HT1080 (cell line): Measurements from ENCODE around the gene DCUN1D3. TPM values are rescaled to one million over a fixed set of nuclear protein-coding genes. Genes with fewer than 3 reads are reported as not detected.

Experiments used
- DNase-seq: peaks from one replicate; pipeline ENCODE4 v3.0.0-alpha.2; 2015; ENCODE audit warnings: low read depth
- total RNA-seq: library from RNA; depleted of rRNA; stranded (reverse); fragments of >200 nt; shearing (Covaris generic); gene quantifications from 2 replicates; pipeline ENCODE4 v1.2.3, GENCODE V29; 2014

Gene DCUN1D3
- total RNA-seq, 1 experiment from 2014 or later: 10.6 TPM

DNA sequence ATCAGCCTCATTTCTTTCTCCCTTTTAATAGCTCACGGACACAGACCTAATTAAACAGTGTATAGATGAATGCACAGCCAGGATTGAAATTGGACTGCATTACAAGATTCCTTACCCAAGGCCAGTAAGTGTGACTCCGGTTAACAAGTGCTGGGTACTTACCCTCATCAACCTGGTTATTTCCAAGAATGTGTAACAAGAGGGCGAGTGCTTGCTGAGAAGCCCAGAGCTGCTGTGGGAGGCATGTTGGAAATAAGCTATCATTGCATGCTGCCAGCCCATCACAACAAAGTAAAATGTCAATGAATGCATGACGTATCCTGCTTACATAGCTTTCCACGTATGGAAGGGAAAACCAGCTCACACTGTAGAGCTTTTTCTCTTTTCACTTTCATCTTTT is 19.9 kb upstream of the DCUN1D3 start:
- no peak for DNase-seq

DNA sequence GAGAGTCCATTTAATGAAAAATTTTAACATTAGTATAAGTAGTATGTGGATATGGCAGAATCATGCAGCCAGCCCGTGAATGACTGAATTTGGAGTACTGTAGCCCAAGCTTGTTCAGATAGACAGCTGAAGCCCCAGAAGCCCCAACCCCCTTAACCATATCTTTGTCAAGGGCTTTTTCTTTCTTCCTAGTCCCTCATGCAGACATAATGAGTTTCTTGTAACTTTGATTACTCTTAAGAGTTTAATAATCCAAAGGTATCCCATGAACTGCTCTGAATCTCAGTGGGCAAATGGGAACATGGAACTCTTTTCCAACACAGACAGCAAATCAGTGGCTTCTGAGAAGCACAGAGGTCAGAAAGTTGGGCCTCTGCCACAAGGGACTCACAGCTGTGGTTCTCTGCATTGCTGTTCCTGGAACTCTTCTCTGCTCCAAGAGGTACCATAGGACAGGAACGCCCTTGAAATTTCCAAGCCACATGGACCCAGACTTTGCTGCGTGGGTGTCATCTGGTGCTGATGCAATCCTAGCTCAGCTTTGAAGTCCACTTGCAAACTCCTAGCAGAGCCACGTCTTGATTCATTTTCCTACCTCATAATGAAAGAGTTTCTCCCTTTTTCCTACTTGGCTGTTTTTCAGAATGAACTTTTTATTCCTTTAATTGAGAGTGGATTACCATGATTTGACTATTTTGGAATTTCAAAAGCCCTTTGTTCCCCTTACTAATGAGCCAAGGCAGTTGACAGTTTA is 18.5 kb upstream of the DCUN1D3 start:
- DNase-seq: no peak

DNA sequence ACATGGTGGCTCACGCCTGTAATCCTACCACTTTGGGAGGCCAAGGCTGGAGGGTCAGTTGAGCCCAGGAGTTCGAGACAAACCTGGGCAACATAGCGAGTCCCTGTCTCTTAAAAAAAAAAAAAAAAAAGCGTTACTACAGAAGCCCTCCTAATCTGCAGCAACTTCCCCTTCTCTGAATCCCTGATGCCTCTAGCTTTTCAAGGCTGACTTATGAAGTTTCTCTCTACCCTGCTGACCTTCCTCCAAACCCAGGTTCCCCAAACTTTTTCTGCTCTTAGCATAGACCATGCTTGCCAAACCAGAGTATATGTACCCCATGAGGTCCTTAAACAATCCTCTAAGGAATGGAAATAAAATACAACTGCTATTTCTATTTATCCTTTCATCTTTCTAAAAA is 16.8 kb upstream of the DCUN1D3 start:
- DNase-seq: no peak

DNA sequence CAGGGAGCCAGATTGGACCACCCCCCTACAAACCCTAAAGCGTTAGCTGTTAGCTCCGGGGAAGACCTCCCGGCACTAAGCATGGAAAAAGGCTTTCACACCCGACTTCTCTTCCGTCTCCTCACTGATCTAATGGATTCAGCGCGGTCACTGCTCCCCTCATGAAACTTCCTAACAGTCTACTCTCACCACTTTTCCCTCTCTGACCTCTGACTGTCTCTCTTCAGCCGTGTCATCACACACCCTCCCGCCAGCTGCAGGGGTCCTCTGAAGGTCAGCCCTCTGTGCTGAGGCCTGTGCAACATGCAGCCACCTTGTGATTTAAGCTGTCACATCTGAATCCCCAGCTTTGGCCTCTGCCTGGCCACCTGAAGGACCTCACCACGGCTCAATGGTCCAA is 16.1 kb upstream of the DCUN1D3 start:
- DNase-seq: no peak

DNA sequence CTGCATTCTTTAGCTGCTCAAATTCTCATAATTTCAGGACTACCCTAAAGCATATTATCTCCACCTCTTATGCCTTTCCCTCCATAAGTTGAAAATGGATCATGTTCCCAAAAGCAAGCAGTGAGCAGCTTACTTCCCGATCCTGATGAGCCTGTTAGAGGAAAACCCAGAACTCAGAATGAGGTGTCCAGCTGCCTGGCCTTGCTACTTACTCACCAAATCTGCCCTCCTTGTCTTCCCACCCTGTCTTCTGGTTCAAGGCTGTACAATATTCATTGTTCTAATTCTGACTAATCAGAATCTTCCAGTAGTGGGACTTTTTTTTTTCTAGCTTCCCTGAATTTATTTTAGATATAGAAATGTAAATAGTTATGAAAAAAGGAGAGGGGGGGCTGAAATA is 11.2 kb upstream of the DCUN1D3 start:
- DNase-seq: peak; percentile 88

DNA sequence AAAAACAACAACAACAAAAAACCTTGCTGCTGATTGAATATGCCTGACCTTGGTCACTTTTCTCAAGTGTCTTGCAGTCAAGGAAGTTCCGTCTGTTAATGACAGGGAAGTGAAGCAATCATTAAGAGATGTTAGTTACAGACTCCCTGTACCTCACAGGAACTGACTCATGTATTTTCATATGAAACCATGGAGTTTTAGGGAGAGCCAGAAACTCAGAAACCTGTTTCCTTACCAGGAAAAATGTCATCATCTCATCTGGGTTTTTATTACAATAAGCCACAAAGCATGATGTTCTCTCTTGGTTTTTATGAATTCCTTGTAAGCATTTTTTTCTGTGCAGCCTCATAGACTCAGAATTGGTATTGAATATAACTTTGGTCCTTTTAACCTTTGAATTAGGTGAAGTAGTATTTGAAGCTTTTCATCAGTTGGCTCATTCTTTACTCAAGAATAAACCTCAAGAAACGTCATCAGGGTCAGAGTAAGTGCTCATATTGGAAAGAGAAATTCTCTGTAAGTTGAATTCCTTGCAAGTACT is 10.7 kb upstream of the DCUN1D3 start:
- DNase-seq: peak; percentile 93

DNA sequence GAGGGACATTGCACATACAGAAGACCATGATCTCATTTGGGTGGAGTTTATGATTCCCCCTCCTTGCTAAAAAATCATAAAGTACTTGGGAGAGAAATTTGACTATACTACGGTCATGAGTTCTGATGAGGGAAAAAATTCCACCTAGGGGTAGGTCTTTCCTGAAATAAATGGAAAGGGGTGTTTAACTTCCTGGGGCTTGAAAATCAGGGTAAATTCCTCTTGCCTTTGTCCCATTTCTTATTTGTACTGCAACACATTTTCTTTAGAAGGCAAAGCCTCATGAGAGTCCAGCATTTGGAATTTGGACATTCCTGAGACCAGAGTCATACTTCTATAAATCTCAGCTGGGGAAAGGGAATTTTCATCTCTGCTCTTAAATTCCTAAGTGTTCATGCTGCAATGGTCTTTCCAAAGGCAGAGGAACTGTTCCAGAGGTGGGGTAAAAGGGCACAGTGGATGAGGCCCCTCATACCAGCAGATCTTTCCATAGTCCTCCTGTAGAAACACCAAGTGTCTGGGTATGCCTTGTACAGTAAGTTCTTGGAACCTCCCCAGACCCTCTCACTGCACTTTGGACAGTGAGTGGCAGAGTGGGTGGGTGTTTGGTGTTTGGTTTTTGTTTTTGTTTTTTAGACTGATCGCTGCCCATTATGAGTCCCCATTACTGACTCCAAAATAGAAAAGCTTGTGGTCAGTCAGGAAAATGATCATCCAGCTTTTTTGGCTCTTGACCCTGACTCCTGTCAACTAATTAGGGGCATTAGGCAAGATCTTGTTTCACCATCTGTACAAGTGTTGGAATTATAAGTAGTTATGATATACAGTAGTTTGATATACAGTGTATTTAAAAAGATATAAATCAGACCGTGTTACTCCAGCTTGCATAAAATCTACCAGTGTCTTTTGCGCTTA is 6.4 kb upstream of the DCUN1D3 start:
- peak; percentile 82 for DNase-seq

DNA sequence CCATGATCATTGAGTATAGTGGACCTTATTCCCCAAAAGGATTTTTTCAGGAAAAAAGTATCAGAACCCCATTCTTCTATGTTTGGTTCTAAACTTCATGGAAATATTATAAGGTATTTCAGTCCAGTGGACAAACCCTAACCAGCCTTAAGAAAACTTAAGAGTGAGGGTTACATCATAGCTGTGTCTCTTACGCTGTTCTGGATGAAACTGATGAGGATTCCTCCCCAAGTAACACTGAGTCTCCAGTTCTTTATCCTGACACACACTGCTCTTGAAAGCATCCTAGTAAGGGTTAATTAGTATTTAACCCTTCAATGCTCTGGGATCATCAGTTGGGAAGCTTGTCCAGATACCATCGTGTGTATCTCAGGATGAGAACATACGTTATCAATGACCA is 5.4 kb upstream of the DCUN1D3 start:
- no peak for DNase-seq

DNA sequence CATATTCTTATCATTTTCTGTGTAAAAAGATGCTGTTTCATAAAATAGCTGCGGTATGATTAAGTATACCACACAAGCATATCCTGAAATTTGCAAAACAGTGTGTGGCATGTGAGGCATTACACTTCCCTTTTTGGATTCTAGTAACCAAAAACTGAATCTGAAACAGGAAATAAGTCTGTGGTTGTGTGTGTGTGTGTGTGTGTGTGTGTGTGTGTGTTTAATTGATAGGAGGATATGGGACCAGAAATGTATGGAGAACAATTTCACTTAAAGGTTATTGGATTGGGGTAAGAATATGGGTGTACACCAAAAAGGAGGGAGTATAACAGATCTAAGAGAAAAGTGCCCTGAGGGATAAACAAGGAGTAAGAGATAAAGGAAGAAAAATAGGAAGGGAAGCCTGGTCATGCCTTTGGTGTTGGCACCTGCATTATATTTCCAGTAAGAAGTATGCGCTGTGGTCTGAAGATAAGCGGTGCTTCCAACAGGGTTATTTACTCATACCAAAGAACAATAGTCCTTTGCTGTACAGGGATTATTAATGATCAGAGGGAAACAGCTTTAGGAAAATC is 4.4 kb upstream of the DCUN1D3 start:
- DNase-seq: peak; percentile 84

DNA sequence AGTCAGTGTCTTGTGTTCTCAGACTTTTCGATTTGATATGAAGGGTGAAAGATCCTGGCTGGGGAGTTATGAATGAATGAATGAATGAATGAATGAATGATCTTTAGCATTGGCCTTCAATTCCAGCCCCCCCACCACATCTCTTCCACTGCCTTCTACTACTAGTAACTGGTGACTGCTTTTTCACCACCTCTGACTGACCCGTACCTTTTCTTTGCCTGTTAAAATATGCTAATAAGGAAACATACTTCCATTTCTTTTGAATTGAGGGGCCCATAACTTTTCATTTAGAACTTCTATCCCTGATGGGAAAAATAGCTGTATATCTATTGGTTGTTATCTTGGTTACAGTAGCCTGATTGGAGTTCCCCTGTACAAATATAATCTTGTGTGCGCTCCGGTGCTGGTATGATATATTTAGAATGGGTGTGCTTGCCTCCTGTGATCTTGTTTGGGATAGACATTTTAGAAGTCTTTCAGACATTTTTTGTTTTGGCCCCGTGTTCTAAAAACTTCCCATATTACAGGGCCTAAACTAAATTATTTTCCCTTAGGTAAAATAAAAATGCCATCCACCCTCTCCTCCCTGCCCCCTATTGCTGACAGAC is 3.8 kb upstream of the DCUN1D3 start:
- DNase-seq: no peak

DNA sequence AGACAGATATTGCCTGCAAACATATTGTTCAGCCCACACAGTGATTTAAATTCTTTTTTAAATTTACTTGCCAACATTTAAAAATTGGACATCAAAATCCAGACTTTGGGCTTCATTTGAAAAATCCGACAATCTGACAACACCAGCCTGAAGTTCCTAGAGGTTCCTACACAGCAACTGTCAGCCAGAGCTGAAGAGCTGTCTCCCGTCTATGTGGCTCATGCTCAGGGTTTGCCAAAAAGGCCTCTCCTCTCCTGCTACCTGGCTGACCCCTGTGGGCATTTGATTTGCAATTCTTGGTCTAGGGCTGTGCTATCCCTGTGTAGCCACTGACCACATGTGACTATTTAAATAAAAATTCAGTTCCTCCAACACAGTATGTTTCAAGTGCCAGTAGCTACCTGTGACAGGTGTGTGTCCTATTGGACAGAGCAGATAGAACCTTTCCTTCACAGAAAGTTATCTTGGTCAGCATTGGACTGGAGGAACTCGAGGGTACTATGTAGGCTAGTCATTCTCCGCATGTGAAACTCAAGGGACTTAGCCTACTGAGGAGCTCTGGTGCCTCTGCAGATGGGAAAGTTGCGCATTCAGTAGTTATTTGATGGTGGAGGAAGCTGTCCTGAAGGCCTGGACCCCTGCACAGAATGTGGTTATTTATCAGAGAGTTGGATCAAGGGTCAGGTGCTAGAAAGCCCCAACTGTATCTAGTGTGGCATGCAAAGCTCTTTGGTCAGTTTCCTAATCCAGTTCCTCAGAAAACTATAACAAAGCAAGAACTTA is 3.1 kb upstream of the DCUN1D3 start:
- no peak for DNase-seq

DNA sequence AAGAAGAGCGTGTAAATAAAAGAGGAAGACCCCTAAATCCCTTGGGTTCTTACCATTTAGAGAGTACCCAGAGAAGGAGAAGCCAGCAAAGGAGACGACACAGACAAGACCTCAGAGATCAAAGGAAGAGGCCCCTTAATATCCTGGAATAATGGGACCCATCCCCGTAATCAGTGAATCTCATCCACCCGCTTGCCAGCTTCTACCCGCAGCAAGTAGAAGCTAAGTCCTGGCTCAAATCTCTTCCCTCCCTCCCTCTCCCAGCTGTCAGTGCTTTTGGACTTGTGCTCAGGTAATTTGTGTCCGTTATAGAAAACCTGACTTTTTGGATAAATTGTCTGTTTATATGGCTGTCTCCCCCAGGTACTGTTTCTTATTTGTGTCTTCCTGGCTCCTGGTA is 2.3 kb upstream of the DCUN1D3 start:
- DNase-seq: no peak

DNA sequence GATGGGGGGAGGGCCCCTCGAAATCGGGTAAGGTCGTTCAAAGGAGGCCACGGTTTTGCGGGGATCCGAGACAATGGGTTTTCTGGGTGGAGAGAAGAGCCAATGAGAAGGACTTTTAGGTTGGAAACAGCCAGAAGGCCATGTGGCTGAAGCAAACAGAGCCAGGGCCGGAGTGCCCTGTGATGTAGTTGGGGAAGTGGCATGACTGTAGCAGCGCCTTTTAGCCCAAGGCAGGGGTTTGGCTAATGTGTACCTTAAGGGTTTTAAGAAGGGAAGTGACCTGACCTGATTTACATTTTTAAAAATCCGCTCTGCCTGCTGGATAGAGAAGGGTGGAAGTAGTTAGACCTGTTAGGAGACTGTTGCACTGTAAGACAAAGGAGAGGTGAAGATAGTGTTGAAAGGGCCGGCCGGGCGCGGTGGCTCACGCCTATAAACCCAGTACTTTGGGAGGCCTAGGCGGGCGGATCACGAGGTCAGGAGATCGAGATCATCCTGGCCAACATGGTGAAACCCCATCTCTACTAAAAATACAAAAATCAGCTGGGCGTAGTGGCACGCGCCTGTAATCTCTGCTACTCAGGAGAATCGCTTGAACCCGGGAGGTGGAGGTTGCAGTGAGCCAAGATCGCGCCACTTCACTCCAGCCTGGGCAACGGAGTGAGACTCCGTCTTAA is 1.4 kb upstream of the DCUN1D3 start:
- DNase-seq: no peak

DNA sequence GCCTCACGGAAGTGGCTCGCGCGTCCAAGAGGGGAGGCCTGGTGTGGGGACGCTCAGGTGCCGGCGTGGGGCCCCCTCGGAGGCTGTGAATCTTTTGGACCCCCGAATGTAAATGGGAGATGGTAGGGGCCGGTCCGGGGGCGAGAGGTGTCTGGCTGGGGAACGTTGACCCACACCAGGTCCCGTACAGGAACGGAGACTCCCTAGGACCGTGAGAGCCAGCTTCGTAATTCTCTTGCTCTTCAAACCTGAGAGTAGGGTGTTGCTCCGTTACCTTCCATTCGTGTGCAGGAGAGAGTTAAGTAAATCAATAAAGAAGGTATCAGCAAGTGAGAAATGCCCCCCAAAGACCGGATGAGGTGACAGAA is 894 bp upstream of the DCUN1D3 start:
- no peak for DNase-seq

DNA sequence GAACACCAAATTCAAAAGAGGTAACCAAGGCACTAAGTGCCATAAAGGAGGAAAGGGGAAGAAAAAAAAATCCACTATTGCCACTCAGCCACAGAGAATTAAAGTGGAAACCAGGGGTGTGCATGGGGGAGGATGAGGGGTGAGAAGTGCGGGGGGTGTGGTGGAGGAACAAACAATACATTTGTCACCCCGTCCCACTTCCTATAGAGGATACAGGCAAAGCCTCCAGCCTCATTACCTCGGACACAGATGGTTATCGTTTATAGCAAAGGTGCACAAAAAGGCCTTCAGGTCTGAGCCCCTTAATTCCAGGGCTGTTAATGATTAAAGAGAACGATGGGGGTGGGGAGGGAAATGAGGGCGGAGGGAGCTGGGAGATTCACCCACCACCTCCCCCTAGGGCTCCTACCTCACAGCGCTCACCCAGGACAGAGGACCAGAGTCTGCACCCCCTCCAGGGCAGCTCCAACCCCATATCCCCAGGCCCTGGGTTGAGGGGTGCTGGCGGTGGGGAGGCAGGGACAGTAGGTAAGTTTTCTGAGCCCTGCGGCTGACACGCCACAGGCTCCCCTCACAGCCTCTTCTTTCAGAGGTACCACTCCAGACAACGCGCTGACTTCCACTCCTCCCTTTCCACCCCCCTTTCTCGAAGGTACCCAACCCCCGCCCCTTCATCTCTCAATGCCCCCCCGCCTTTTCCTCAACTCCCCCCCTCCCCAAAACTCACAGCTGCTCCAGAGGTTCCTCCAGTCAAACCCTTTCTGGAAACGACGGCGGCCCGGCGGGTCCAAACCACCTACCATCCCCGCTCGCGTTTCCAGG is 470 bp downstream of the DCUN1D3 start:
- DNase-seq: no peak

DNA sequence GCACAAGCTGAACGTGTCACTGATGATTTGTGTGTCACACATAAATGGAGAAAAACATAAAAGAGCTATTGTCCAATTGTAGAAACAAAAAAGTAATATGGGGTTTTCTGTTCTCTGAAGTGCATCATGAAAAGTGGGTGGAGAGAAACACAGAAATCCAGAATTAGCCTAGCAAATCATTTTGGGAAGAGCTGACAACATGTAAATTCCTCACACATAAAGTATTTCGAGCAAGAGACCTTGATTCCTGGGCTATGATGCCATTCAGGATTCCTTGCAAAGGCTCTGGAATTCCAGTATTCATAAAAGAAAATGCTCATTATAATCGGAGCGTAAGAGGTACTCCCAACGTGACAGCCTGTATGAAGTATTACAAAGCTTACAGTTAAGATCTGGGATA is 1.1 kb downstream of the DCUN1D3 start:
- DNase-seq: no peak

DNA sequence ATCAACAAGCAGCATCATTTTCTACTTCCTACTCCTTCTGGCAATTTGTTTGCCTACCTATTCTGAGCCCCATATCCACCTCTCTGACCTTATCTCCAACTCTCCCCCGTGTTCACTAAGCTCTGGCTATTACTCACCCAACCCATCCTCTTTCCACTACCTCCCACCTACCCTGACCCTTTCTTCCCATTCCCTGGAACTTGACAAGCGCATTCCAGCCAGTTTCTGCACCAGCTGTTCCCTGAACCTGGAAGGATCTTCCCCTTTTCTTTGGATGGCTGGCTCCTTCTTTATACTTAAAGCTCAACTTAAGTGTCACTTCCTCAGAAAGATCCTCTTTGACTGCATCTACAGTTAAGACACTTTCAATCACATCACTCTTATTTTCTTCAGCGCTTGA is 2.2 kb downstream of the DCUN1D3 start:
- no peak for DNase-seq

DNA sequence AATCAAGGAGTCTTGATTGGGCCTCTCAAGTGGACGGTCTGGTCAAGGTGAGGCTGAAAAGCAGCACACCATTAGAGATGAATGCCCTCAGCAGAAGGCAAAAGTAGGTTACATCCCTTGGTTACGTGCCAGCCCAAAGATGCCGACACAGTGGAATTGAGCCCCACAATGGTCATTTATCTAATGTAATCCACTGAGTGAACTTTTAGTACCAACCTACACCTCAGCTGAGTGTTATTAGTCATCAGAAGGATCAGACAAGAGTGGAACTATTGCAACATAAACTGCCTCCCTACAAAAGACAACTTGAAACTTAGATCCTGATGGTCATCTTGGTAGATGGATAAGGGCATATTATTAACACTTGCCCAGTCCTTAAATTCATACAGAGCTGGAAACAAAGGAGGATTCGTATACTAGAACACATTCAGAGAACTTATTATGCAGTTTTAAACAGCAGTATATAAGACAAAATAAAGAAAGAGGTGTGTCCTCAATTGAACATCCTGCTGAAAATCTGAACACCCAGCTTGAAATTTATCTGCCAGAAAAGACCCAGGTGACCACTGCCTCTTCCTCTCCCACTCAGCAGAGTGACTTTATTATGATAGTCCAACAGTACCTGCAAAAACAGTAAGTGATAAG is 2.8 kb downstream of the DCUN1D3 start:
- no peak for DNase-seq

DNA sequence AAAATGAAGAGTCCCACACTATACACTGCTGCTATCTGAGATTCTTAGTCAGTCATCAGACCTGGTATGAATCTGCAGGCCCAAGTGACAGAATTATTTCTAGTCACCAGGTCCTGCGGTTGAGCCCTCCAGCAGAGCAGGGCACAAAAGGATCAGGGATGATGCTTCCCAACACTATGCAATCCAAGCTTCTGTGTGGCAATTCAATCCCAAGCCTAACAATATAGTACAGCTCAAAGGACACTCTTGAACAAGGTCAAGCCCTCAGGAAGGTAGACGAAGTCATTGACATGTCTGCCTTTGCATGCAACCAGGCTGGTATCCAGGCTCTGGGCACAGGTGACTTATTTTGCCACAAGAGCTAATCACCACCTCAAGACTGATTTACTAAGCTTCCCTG is 5.8 kb downstream of the DCUN1D3 start:
- DNase-seq: no peak
